ENCODE measurements around the gene RACGAP1.

Gene RACGAP1

GRCh38 chr12:50060120-50060468, 34.8 kb upstream of the RACGAP1 start:
- TF ChIP-seq TAF1 (IDR thresholded peaks at IDR 0.05; ENCODE audit: borderline replicate concordance, insufficient read depth, low read length) = no peak
- no peak for TF ChIP-seq FOXP2 (optimal IDR thresholded peaks at IDR 0.05; ENCODE audit: borderline replicate concordance, extremely low read depth, extremely low read length, insufficient read depth)
- no peak for TF ChIP-seq SIN3A (IDR thresholded peaks at IDR 0.05; ENCODE audit: borderline replicate concordance, insufficient read depth, low read length)
- no peak for TF ChIP-seq REST (IDR thresholded peaks at IDR 0.05; ENCODE audit: insufficient read depth in 1 of 2, low read depth in 2 of 2, low read length in 2 of 2)
- TF ChIP-seq POLR2AphosphoS5 (IDR thresholded peaks at IDR 0.05; ENCODE audit: low read depth, low read length) = no peak

GRCh38 chr12:50059440-50060119, 34.3 kb upstream of the RACGAP1 start:
- no peak for TF ChIP-seq SIN3A (IDR thresholded peaks at IDR 0.05; ENCODE audit: borderline replicate concordance, insufficient read depth, low read length)
- no peak for TF ChIP-seq FOXP2 (optimal IDR thresholded peaks at IDR 0.05; ENCODE audit: borderline replicate concordance, extremely low read depth, extremely low read length, insufficient read depth)
- TF ChIP-seq REST (IDR thresholded peaks at IDR 0.05; ENCODE audit: insufficient read depth in 1 of 2, low read depth in 2 of 2, low read length in 2 of 2) = no peak
- TF ChIP-seq POLR2AphosphoS5 (IDR thresholded peaks at IDR 0.05; ENCODE audit: low read depth, low read length) = no peak
- TF ChIP-seq TAF1 (IDR thresholded peaks at IDR 0.05; ENCODE audit: borderline replicate concordance, insufficient read depth, low read length) = no peak

GRCh38 chr12:50058743-50059312, 33.5 kb upstream of the RACGAP1 start:
- TF ChIP-seq SIN3A (IDR thresholded peaks at IDR 0.05; ENCODE audit: borderline replicate concordance, insufficient read depth, low read length) (no peak), POLR2AphosphoS5 (IDR thresholded peaks at IDR 0.05; ENCODE audit: low read depth, low read length) (no peak), REST (IDR thresholded peaks at IDR 0.05; ENCODE audit: insufficient read depth in 1 of 2, low read depth in 2 of 2, low read length in 2 of 2) (no peak), TAF1 (IDR thresholded peaks at IDR 0.05; ENCODE audit: borderline replicate concordance, insufficient read depth, low read length) (no peak), FOXP2 (optimal IDR thresholded peaks at IDR 0.05; ENCODE audit: borderline replicate concordance, extremely low read depth, extremely low read length, insufficient read depth) (no peak)

- TF ChIP-seq POLR2AphosphoS5 (IDR thresholded peaks at IDR 0.05; ENCODE audit: low read depth, low read length) (no peak), SIN3A (IDR thresholded peaks at IDR 0.05; ENCODE audit: borderline replicate concordance, insufficient read depth, low read length) (no peak), REST (IDR thresholded peaks at IDR 0.05; ENCODE audit: insufficient read depth in 1 of 2, low read depth in 2 of 2, low read length in 2 of 2) (no peak), FOXP2 (optimal IDR thresholded peaks at IDR 0.05; ENCODE audit: borderline replicate concordance, extremely low read depth, extremely low read length, insufficient read depth) (no peak)
These were observed 32.8 kb upstream of the RACGAP1 start for GRCh38 chr12:50057896-50058670.

All from PFSK-1 (cell line).